Smooth muscle cell (in vitro differentiated cells): ENCODE measurements around the gene TMUB2. TPM values are rescaled to one million over a fixed set of nuclear protein-coding genes. Genes with fewer than 3 reads are reported as not detected.

Experiments used
- DNase-seq: peaks from one replicate; lab custom pipeline; 2025; ENCODE audit not compliant: unreplicated experiment; lab: John Stamatoyannopoulos, UW
- H2AFZ ChIP-seq: fragments of 200-600 bp; sonication (generic); 2 replicates; pipeline ENCODE4 v1.6.0; 2016; ENCODE audit warnings: antibody characterized with exemption, low read depth, mild to moderate bottlenecking
- H3F3A ChIP-seq: fragments of 200-600 bp; sonication (generic); 2 replicates; pipeline ENCODE4 v1.6.0; 2017; ENCODE audit warnings: antibody characterized with exemption, low read depth
- H3K27ac ChIP-seq: fragments of 200-600 bp; sonication (generic); 2 replicates; pipeline ENCODE4 v1.5.1; 2016; ENCODE audit warnings: low read depth, mild to moderate bottlenecking
- H3K27me3 ChIP-seq: fragments of 200-600 bp; sonication (generic); 2 replicates; pipeline ENCODE4 v1.6.1; 2016; ENCODE audit warnings: low read depth, mild to moderate bottlenecking
- H3K36me3 ChIP-seq: fragments of 200-600 bp; sonication (generic); 2 replicates; pipeline ENCODE4 v1.5.1; 2016; ENCODE audit warnings: low read depth
- H3K4me1 ChIP-seq: fragments of 200-600 bp; sonication (generic); 2 replicates; pipeline ENCODE4 v1.5.1; 2016; ENCODE audit warnings: low read depth
- H3K4me2 ChIP-seq: fragments of 200-600 bp; sonication (generic); 2 replicates; pipeline ENCODE4 v1.6.0; 2016; ENCODE audit warnings: mild to moderate bottlenecking
- H3K4me3 ChIP-seq: fragments of 200-600 bp; sonication (generic); 2 replicates; pipeline ENCODE4 v1.5.1; 2016; ENCODE audit warnings: mild to moderate bottlenecking
- H3K79me2 ChIP-seq: fragments of 200-600 bp; sonication (generic); 2 replicates; pipeline ENCODE4 v1.6.0; 2016; ENCODE audit warnings: low read depth, mild to moderate bottlenecking
- H3K9ac ChIP-seq: fragments of 200-600 bp; sonication (generic); 2 replicates; pipeline ENCODE4 v1.6.0; 2016; ENCODE audit warnings: low read depth
- H3K9me3 ChIP-seq: fragments of 200-600 bp; sonication (generic); replicated peaks from 2 replicates; pipeline ENCODE4 v1.5.1; 2016; ENCODE audit warnings: low read depth
- H4K20me1 ChIP-seq: fragments of 200-600 bp; sonication (generic); 2 replicates; pipeline ENCODE4 v1.6.0; 2016; ENCODE audit warnings: low read depth
- CTCF ChIP-seq: fragments of 200-600 bp; sonication (generic); IDR thresholded peaks from 2 replicates; pipeline ENCODE4 v1.5.1; 2017; ENCODE audit warnings: borderline replicate concordance, mild to moderate bottlenecking, antibody characterized with exemption; ENCODE audit not compliant: insufficient read depth, poor library complexity, severe bottlenecking
- WGBS: methylation state at CpG from one replicate; pipeline ENCODE4 v1.1.7; 2016; ENCODE audit warnings: low lambda C conversion rate; 5-methylcytosine and 5-hydroxymethylcytosine counted together
- polyA plus RNA-seq: library from polyadenylated mRNA; unstranded; fragments of >200 nt; fragmentation: Nextera tagmentation; extraction: Ambion mirVana; gene quantifications from 2 replicates; pipeline ENCODE4 v1.2.1, GENCODE V29; 2016
- total RNA-seq: library from RNA; depleted of rRNA; stranded (reverse); fragments of >200 nt; gene quantifications from 2 replicates; pipeline ENCODE4 v1.2.3, GENCODE V29; 2014

Gene TMUB2
- total and polyA plus RNA-seq, 2 experiments from 2014 or later, result 26.4 to 39.2 TPM

- no peaks in the 10 kb centered on the region for H3K4me1 ChIP-seq
- no peaks in the 10 kb centered on the region for H4K20me1 ChIP-seq
- H3K4me2 ChIP-seq, result no peak overlapping the region
- H2AFZ ChIP-seq, result no peak overlapping the region
- H3K79me2 ChIP-seq, result no peaks in the 10 kb centered on the region
- no peak overlapping the region for H3K9ac ChIP-seq
- H3K36me3 ChIP-seq, result no peaks in the 10 kb centered on the region
- no peaks in the 10 kb centered on the region for H3F3A ChIP-seq
- no peak for TF ChIP-seq CTCF
- H3K27me3 ChIP-seq, result no peaks in the 10 kb centered on the region
- H3K9me3 ChIP-seq, result no peaks in the 10 kb centered on the region
- no peak for DNase-seq
- no peak overlapping the region for H3K27ac ChIP-seq
- 96% methylated on average over 4 of the region's 4 CpGs for WGBS
- no peak overlapping the region for H3K4me3 ChIP-seq
These were observed 36.9 kb upstream of the TMUB2 start for GRCh38 chr17:44149750-44150329.

GRCh38 chr17:44152875-44153274, 33.9 kb upstream of the TMUB2 start:
- Histone ChIP-seq H3K27me3 (no peaks in the 10 kb centered on the region), H3K4me1 (no peaks in the 10 kb centered on the region), H4K20me1 (no peaks in the 10 kb centered on the region), H3K4me2 (no peak overlapping the region), H3F3A (no peaks in the 10 kb centered on the region), H3K79me2 (no peaks in the 10 kb centered on the region), H3K9me3 (no peaks in the 10 kb centered on the region), H3K36me3 (no peaks in the 10 kb centered on the region), H3K4me3 (no peak overlapping the region), H2AFZ (no peak overlapping the region), H3K9ac (no peak overlapping the region), H3K27ac (no peak overlapping the region)
- DNase-seq, result no peak
- WGBS, result 100% methylated on average over 4 of the region's 4 CpGs
- TF ChIP-seq CTCF, result no peak

- no peak for TF ChIP-seq CTCF
- Histone ChIP-seq H3K4me2 (no peak overlapping the region), H3K4me3 (no peak overlapping the region), H4K20me1 (no peaks in the 10 kb centered on the region), H3F3A (peaks cover 3% of the 10 kb centered on the region), H3K36me3 (no peaks in the 10 kb centered on the region), H3K9me3 (no peaks in the 10 kb centered on the region), H3K27ac (no peak overlapping the region), H2AFZ (no peak overlapping the region), H3K4me1 (peaks cover 6% of the 10 kb centered on the region), H3K79me2 (no peaks in the 10 kb centered on the region), H3K27me3 (no peaks in the 10 kb centered on the region), H3K9ac (no peak overlapping the region)
- no peak for DNase-seq
- 92% methylated on average over 2 of the region's 2 CpGs for WGBS
These were observed 31.3 kb upstream of the TMUB2 start for GRCh38 chr17:44155488-44155887.
